HG03520 (cell line): ENCODE measurements around the gene NXNL2.

ENCODE experiments used
- ATAC-seq: cut with Tn5 transposase; IDR thresholded peaks from one replicate; pipeline ENCODE4 v1.9.1; 2021; ENCODE audit warnings: mild to moderate bottlenecking, moderate library complexity; ENCODE audit not compliant: unreplicated experiment

Gene NXNL2

DNA sequence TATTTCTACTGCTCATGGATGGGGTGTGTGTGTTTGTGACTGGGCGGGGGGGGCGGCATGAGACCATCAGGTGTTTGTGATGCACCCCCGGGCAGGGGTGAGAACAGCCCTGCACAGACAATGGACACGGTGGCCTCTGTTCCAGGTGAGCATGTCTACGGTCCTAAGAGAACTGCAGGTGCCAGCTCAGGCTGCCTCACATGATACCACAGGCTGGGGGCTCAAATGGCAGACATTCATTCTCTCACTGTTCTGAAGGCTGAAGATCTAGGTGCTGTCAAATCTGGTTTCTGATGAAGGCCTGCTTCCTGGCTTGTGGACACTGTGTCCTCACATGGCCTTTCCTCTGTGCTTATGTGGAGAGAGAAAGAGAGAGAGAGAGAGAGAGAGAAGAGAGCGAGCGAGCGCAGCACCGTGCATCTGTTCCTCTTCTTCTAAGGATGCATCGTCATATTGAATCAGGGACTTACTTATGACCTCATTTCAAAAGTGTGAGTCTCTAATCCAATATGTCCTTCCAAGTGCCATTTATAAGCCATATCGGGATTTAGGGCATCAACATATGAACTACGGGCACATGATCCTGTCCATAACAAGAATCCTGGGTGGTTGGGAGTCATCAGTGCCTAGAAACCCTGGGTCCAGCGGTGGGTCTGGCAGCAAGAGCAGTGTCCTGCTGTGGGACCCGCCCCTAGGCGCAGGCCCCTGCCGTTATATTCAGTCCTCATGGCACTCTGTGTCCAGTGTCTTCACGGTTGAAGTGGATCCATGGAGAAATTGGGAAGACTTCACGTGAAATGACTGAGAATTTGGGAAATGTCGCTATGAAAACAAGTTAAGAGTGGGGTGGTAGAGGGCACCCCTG lies 42.5 kb downstream of the NXNL2 start:
- ATAC-seq: no peak

DNA sequence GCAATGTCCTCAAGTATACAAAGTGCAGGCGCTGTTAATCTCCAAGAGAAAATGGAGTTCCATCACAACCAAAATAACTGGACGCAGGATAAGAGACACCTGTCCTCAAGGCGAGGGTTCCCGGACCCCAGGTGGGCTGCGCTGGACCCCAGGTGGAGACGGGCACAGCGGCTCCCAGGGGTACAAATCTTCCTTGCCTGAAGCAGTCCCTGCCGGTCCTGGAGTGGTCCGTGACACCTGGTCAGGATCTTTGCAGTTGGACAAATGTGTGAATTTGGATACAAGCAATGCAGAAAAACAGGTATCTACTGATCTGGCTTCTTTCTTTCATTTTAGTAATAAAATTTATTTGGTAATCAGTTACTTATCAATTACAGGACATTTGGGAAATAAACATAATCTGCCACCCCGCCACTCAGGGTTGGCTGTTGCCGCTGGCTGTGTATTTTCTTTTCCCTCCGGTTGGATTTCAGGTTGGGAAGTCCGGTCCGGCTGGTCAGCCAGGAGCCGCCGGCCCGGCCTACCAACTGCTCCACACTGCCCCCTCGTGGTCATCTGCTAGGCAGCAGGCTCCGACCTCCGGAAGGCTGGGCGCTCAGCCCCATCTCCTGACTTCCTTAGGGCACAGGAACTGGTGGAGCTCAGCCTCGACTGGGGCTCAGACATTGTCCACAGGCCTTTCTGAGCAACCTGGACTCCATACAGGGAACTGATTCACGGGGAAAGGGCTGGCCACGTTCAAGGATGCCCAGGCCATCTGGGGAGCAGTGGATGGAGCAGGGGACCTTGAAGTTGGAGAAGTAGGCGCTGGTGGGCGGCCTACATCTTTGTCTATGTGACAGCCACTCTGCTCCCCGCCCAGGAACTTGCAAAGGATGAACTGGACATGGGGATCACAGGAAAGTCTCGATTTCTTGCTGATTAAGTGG lies 43.4 kb downstream of the NXNL2 start:
- peak; percentile 65 for ATAC-seq

DNA sequence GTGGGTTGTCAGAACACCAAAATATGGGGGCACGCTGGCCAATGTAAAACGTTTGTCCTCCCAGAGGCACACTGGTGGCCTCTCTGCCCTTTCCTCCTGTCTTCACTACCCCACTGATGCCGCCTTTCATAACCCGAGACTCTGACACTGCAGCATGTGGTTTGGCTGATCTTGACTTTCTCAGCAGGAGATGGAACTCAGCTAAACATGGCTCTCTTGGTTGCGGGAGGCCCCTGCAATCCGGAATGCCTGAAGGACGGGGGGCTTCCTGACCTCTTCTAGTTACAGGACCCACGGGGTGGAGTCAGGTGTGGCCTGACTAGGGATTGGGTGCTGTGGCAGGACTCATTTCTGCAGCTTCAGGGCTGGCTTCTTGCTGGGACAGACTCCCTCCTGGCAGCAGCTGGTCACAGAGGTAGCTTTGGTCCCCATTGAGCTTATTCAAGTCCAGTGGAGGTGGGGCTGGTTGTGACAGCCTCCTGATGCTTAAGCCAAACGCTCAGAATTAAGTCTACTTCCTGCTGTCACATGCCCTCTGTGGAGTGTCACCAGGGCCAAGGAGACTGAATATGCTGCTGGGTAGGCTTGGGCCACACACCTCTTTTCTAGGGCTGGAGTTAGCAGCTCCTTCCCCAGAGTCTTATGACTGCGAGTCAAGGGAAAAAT lies 44.2 kb downstream of the NXNL2 start:
- no peak for ATAC-seq

DNA sequence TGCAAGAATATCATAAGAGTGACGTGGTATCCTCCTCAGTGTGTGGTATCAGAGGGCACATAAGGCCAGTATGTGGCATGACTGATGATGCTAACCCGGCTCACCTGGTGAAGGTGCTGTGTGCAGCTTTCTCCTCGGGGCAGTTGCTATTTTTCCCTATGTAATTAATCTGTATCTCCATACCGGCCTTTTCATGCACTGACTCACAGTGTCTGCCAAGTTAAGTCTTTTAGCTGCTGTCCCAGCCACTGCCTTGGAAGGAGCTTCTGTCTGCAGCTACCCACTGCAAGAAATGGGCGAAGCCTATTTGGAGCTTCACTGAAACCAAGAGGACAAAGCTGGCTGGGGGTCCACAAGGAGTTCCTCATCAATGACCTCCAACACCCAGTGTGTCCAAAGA lies 46.0 kb downstream of the NXNL2 start:
- no peak for ATAC-seq

DNA sequence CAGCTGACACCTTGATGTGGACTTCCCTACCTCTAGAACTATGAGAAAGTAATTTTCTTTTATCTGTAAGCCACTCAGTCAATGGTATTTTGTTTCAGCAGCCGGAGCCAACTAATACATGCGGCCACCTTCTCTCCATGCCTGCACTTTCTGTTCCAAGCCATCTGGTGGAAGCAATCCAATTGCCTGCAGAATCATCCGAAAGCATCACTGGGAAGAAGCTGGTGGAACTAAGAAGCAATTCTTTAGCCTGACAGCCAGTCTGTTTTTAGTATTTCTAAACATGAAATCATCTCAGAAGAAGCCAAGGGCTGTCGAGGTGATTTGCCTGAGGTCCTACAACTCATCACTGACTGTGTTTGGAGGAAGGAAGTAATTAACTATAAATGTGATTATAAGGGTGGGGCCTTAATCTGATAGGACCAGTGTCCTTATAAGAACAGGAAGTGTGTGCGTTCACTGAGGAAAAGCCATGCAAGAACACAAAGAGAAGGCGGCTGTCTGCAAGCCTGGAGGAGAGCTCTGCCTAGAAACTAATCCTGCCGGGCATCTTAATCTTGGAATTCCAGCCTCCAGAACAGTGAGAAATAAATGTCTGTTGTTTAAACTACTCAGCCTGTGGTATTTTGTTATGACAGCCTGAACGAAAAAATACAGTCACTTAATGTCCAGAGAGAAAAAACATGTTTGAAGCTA lies 49.1 kb downstream of the NXNL2 start:
- no peak for ATAC-seq

DNA sequence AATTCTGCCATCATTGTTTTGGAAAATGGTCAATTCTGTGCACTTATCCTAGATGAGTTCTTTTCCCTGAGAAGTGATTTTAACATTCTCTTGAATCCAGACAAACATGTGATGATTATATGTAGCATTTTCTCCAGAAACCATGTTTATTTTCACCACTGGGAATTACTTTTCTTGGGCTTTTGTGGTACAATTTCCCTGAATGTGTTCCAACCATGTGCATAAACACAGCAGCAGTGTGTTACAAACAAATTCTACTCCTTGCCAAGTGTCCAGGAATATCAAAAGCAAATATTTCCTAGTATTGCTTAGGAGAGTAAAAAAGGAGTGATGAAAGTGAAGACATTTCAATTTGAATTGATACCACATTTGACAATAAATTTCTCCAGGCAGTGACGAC lies 50.4 kb downstream of the NXNL2 start:
- no peak for ATAC-seq

DNA sequence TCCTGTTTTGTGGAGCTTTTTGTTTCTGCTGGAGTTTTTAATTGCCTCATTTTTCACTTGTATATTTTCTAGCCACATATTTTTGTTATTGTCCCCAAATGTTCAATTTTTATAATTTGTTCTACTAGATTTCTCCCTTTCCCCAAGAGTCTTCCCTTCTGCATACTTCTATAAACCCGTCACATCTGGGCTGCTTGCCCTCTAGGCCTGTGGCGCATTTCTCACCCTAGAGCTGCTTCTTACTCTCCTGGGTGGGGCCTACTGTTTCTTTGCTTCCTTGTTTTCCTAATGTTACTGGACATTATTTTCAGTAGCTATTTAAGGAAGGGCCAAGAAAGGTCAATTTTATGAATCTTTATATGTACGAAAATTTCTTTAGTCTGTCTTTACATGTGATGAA lies 51.5 kb downstream of the NXNL2 start:
- ATAC-seq: no peak

DNA sequence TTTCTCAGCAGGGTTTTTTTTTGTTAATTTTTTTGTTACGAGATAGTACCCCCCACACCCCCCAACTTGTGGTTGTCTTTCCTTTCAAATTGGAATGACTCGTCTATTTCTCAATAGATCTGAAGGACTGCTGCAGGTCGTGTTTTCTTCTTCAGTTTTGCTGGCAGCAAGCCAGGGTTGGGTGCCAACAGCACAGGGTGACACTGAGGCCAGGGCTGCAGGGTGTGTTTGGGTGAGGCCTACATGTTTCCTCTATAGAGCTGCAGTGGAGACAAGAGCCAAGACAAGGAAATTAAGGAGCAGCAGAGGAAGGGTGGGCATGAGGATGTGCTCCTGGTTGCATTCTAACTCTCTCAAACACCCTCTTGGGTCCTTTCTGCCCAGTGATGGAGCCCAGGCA lies 52.2 kb downstream of the NXNL2 start:
- no peak for ATAC-seq

DNA sequence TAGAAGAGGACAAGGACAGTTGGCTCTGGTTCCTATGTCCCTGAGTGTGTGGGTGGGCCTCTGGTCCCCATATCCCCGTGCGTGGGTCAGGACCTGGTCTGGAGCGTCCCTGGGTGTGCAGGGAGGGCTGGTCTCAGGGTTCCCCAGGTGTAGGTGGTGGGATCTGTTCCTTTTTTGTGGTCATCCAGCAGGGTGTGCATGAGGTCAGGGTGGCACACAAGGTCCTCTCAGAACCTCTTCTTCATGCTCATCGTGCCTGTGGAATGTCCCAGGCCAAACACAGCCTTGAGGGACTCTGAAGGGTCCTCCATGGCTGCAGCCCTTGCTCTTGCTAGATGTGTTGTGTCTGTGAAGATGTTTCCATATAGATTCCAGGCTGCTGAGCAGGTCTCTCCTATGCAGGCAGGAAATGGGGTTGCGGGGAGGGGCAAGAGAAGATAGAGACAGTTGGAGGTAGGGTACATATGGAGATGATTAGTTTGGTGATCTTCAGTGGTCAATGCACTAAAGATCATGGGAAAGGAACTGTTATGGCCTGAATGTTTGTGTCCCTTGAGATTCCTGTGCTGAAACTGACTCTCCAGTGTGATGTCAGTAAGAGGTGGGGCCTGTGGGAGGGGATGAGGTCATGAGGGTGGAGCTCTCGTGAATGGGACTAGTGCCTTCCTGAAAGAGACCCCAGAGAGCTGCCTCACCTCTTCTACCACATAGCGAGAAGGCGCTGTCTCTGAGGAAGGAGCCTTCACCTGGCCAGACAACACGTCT lies 53.1 kb downstream of the NXNL2 start:
- ATAC-seq: no peak

DNA sequence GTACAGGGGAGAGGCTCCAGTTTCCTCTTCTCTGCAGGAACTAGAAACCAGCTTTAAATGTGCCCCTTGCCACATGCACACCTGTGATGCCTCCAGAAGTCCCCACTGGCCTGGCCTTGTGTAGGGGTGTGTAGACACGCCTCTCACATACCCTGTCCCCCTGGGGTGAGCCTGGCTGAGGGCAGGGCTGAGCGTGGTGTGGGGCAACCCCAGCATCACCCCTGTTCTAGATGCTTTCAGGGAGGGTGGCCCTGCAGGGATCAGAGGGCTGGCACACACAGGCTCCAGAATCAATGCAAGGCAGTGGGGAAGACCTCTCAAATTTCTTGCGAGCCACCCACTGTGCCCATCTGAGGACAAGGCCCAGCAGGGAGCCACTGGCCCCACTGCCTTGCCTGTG lies 54.7 kb downstream of the NXNL2 start:
- no peak for ATAC-seq

DNA sequence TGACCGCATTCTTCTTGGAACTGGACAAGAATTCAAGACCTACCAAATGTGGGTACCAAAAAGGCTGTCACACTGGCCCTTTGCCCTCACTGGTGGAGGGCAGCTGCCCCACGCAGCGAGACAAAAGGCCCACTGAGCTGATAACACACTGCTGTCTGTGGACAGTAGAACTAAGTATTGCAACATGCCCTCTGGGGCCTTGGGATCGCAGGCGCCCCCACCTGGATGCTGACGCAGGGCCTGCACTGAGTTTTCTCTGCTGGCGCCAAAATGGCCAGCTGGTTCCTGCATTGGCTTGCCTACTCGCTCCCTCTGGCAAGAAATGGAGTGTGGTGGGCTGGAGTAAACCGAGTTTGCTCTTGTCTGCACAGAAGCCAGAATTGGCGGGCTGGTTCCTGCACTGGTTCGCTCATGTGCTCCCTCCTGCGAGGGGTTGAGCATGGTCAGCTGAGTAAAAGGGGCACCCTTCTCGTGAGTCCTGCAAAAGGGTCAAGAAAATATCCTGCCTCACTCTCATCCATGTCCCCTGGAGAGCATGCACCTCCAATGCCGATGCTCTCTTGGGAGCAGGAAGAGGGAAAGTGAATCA lies 55.7 kb downstream of the NXNL2 start:
- ATAC-seq: no peak

DNA sequence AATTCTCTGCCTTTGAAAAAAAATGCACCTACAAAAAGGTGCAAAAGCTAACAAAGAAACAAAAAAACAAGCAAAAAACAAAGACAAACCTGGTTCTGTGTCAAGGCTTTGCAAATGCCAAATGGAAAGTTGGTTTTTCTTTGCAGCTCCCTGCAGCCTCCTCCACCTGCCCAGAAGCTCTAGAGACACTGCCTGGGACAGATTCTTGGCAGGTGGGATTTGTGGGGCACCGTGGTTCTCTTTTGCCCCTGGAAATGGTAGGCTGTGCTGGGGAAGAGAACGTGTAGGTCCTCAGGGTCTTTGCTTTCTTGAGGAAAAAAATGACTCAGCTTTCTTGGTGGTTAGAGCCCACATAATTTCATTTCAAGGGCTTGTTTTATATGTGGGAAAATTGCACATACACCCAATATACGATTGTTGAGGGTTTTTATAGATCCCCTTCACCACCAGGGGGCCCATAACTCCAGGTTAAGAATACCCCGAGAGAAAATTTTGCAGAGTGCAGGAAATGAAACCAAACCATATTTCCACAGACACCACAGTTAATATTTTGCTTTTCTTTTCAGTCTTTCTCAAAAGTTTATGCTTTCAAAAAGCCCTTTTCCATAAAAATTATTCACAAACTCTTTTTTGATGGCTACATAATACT lies 58.7 kb downstream of the NXNL2 start:
- peak; percentile 79 for ATAC-seq
